Measurements from ENCODE around the gene DHCR24. TPM values are rescaled to one million over a fixed set of nuclear protein-coding genes. Genes with fewer than 3 reads are reported as not detected.
A peak's percentile ranks its signal among the peaks of the same experiment; 100 is the strongest.
"Not testable (repeated sequence)": the region's sequence is repeated elsewhere in the genome, so short reads cannot be mapped to it uniquely, and the experiment has no call there.

DHCR24 gene, protein sequence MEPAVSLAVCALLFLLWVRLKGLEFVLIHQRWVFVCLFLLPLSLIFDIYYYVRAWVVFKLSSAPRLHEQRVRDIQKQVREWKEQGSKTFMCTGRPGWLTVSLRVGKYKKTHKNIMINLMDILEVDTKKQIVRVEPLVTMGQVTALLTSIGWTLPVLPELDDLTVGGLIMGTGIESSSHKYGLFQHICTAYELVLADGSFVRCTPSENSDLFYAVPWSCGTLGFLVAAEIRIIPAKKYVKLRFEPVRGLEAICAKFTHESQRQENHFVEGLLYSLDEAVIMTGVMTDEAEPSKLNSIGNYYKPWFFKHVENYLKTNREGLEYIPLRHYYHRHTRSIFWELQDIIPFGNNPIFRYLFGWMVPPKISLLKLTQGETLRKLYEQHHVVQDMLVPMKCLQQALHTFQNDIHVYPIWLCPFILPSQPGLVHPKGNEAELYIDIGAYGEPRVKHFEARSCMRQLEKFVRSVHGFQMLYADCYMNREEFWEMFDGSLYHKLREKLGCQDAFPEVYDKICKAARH
- polyA plus RNA-seq (2013, experiment 1 of 2; ENCODE audit: insufficient read length), result 50.3 TPM
- polyA plus RNA-seq (2013, experiment 2 of 2; ENCODE audit: insufficient read length), result 50.1 TPM

- peak; percentile 85 for DNase-seq
Measured at GRCh38 chr1:54886724-54887664, at the start of gene DHCR24. DHCR24 (minus strand) TSS chr1:54887195; CDS start chr1:54887119, 76 bp downstream.

DNA sequence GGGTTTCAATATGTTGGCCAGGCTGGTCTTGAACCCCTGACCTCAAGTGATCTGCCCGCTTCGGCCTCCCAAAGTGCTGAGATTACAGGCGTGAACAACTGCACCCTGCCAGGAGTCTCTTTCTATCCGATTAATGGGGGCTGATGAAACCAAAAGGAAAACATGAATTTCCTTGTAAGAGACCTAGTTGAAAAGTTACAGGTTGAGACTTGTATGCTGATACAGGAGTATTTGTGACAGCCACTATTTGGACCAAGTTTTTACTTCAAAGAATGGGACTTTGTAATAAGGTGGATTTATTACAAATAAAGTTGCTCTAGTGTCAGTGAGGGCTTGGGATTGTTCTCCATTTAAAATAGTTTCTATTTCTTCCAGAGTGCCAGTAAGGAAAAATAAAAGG lies 49.8 kb upstream of the DHCR24 start:
- no peak for DNase-seq

DNA sequence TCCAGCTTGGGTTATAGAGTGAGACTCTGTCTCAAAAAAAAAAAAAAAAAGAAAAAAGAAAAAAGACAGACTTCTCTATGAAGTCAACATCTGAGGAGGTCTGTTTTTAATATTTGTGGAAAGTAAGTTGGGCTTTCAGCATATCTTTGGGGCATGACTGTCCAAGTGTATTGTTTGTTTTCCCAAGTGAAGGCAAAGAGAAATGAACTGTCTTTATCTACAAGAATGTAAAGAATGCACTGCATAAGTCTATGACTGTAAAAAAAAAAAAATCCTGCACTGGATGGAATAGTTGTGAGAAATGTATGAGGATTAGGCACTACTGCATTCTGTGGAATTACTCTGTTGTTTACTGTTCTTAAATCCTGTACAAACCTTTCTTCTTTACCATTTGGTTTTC lies 47.9 kb upstream of the DHCR24 start:
- peak; percentile 97 for DNase-seq

DNA sequence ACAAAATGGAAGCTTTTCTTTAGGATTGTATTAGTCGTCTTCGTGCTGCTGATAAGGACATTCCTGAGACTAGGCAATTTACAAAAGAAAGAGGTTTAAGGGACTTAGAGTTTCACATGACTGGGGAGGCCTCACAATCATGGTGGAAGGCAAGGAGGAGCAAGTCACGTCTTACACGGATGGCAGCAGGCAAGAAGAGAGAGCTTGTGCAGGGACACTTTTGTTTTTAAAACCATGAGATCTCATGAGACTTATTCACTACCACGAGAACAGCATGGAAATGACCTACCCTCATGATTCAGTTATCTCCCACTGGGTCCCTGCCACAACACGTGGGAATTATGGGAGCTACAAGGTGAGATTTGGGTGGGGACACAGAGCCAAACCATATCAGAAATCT lies 47.1 kb upstream of the DHCR24 start:
- not testable (repeated sequence) for DNase-seq

DNA sequence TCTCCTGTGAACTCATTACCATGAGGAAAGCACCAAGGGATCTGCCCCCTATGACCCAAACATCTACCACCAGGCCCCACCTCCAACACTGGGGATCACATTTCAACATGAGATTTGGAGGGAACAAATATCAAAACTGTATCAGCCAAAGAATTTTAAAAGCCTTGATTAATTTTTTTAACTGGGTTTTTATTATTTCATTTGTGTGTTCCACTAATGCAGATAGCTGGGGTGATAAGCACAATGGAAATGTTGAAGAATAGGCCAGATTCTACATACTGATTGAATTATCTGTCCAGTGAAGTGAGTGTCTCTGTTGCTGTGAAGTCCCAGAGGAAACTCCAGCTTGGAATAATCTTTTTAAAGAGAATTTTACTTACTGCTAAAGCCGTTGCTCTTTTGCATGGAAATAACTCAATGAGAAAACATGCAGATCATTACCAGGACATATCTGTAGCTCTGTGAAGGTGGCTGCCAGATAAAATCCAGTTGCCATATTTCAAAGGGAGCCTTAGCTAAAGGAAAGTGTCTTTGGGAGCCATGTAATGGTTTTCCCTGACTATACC lies 44.4 kb upstream of the DHCR24 start:
- DNase-seq, result no peak

- no peak for DNase-seq
Measured at GRCh38 chr1:54929700-54930099, 42.7 kb upstream of the DHCR24 start.

GRCh38 chr1:54928327-54928726 lies 41.3 kb upstream of the DHCR24 start:
- DNase-seq, result no peak

DNA sequence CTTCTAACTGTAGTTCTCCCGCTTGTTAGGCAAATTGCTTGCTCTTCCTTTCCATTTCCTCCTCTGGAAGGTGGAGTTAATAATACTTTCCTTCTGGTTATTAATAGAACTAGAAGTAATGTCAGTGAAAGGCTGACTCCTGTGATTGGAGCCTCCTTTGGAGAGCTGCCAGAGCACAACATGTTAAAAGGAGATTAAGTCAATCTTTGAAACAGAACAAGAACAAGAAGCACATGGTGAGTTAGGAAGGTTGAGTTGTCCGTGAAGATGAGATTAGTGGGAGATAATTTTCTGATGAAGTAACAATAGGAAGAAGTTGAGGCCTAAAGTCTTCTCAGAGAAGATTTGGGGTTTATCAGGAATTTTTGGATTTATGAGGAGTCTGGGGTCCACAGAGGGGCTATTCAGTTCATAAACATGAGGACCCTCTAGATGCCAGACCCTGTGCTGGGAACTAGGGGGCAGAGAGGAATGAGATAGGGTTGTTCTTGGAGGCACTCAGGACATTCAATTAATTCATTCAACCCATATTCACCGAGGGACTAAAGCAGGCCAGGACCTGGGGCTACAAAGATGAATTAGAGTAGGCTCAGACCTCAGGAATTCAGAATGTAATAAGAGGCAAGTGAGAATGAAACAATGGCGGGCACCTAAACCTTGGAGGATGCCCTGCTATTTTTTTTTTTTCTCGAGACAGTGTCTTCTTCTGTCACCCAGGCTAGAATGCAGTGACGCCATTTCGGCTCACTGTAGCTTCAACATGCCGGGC lies 40.7 kb upstream of the DHCR24 start:
- DNase-seq, result peak; percentile 76

GRCh38 chr1:54926970-54927369 lies 40.0 kb upstream of the DHCR24 start:
- DNase-seq, result no peak

- DNase-seq, result peak; percentile 17
Measured at GRCh38 chr1:54922921-54923421, 36.0 kb upstream of the DHCR24 start.

GRCh38 chr1:54922040-54922761 lies 35.2 kb upstream of the DHCR24 start:
- DNase-seq, result no peak

- no peak for DNase-seq
Measured at GRCh38 chr1:54919367-54920359, 32.7 kb upstream of the DHCR24 start.

DNA sequence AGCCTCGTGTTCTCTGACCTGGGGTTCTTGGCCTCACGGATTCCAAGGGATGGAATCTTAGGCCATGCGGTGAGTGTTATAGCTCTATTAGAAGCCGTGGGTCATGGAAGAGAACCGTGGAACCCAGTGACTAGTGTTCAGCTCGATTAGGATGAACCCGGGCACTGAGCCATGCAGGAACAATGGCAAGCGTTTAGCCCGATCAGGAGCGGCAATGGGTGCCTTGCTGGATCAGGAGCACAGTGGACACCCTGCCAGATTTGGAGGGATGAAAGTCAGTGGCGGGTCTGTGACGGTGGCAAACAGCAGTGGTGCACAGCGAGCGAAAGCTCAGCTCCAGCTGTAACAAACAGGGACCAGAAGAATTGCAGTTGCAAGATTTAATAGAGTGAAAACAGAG lies 24.1 kb upstream of the DHCR24 start:
- DNase-seq, result not testable (repeated sequence)

DNA sequence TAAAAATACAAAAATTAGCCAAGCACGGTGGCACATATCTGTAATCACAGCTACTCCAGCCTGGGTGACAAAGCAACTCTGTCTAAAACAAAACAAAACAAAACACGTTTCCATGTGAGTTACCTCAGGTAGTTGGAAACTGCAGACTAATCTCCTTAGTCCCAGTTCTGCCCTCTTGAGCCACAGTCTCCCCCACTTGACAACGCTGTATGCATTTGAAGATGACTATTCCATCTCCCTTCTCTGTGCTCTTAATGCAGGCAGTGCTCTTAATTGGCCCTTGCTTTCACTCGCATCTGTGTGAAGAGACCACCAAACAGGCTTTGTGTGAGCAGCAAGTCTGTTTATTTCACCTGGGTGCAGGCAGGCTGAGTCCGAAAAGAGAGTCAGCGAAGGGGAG lies 19.6 kb upstream of the DHCR24 start:
- no peak for DNase-seq

GRCh38 chr1:54904476-54905048 lies 17.6 kb upstream of the DHCR24 start:
- peak; percentile 90 for DNase-seq

GRCh38 chr1:54894271-54894670 lies 7.3 kb upstream of the DHCR24 start:
- DNase-seq, result no peak

DNA sequence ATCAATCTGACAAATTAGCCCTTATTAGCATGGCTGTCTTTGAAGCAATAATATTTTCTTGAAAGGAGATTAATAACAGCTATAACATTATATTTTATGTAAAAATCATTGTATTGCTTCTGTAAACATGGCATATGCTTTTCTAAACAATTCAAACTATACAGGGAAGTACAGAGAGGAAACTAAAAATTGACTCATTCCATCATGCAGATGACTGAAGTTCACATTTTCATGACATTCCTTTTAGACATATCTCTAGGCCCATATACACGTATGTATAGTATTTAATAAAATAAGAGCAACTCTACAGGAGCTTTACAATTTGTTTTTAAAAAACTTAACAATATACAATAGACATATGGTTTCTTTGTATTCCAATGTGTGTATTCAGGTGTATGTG lies 5.6 kb upstream of the DHCR24 start:
- no peak for DNase-seq

DNA sequence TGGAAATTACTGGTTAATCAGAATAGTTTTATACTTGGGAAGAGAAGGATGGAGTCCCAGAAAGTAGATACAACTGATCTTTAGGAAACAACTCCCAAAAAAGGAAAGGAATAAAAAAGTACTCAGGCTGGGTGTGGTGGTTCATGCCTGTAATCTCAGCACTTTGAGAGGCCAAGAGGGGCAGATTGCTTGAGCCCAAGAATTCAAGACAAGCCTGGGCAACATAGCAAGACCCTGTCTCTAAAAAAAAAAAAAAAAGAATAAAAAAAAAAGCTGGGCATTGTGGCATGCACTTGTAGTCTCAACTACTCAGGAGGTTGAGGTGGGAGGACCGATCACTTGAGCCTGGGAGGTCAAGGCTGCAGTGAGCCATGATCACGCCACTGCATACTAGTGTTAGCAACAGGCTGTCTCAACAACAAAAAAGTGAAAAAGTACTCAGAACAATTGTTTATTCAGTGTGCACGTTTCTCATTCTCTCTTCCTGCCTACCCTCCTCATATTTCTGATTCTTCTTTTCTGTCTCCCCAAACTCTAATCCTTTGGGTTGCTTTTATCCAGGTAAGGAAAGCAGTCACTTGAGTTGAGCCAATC lies 2.2 kb upstream of the DHCR24 start:
- no peak for DNase-seq
